Lung (tissue), 12 donors: ENCODE measurements around the gene KDM6A. TPM values are rescaled to one million over a fixed set of nuclear protein-coding genes. Genes with fewer than 3 reads are reported as not detected.

Experiments
- ATAC-seq: fragments of 200-7000 bp; cut with Tn5 transposase; one replicate; pipeline ENCODE4 v1.9.1; 2020; ENCODE audit warnings: moderate number of reproducible peaks; ENCODE audit not compliant: insufficient read depth, low FRiP score
- DNase-seq, 3 donors: peaks; one replicate each; pipeline ENCODE4 v3.0.0-alpha.2; 2013 to 2017
- H3K27ac ChIP-seq, 2 donors: one replicate each; pipeline ENCODE4 v1.5.1; 2013; ENCODE audit warnings: mild to moderate bottlenecking in 2 of 2, moderate library complexity in 2 of 2, control low read depth in 1 of 2, inconsistent platforms in 1 of 2, low read depth in 1 of 2, low read length in 1 of 2
- H3K27me3 ChIP-seq, 3 donors: one replicate each; pipeline ENCODE4 v1.5.1; 2013; ENCODE audit warnings: low read length in 2 of 3; ENCODE audit not compliant: control insufficient read depth in 3 of 3, insufficient read depth in 3 of 3
- H3K36me3 ChIP-seq, 4 donors: one replicate each; pipeline ENCODE4 v1.5.1; 2013; ENCODE audit warnings: low read length in 4 of 4, mild to moderate bottlenecking in 1 of 4, moderate library complexity in 1 of 4; ENCODE audit not compliant: control insufficient read depth in 4 of 4, insufficient read depth in 4 of 4
- H3K4me1 ChIP-seq, 5 donors: one replicate each; pipeline ENCODE4 v1.5.1; 2013; ENCODE audit warnings: low read length in 5 of 5, mild to moderate bottlenecking in 2 of 5, moderate library complexity in 1 of 5; ENCODE audit not compliant: control insufficient read depth in 5 of 5, insufficient read depth in 5 of 5
- H3K4me3 ChIP-seq: one replicate; pipeline ENCODE4 v1.5.1; 2013; ENCODE audit warnings: mild to moderate bottlenecking, control low read depth, moderate library complexity
- H3K9ac ChIP-seq, 2 donors: one replicate each; pipeline ENCODE4 v1.5.1; 2013; ENCODE audit warnings: low read length in 2 of 2, control low read depth in 1 of 2; ENCODE audit not compliant: insufficient read depth in 1 of 2
- H3K9me3 ChIP-seq, 4 donors: one replicate each; pipeline ENCODE4 v1.5.1; 2013; ENCODE audit warnings: low read length in 3 of 4, mild to moderate bottlenecking in 1 of 4, moderate library complexity in 1 of 4; ENCODE audit not compliant: control insufficient read depth in 4 of 4, insufficient read depth in 3 of 4
- CTCF ChIP-seq: IDR thresholded peaks from 2 replicates; pipeline ENCODE4 v1.5.1; 2012; ENCODE audit warnings: mild to moderate bottlenecking; ENCODE audit errors: control extremely low read depth, extremely low read depth
- WGBS, 2 donors: extraction: QIAGEN DNeasy Blood & Tissue Kit; methylation state at CpG; one replicate each; pipeline ENCODE4 v1.1.7; 2013; 5-methylcytosine and 5-hydroxymethylcytosine counted together
- polyA plus RNA-seq, 2 donors: library from polyadenylated mRNA; stranded (reverse); fragments of 200-250 nt; gene quantifications; one replicate each; pipeline ENCODE4 v1.2.1, GENCODE V29; 2013
- total RNA-seq, 2 donors: library from RNA; depleted of rRNA in 1 of 2; stranded (reverse); fragments of >200 nt in 1 of 2; gene quantifications; one replicate each; pipeline ENCODE4 v1.2.1, GENCODE V29; 2014 to 2021
- donor health status: control.
- donor health status: control.
- donor health status: Bipolar disorder and iron deficiency.
- donor health status: healthy.
- donor health status: DM: yes; HTN: yes; CAD: no.

Gene KDM6A
- total and polyA plus RNA-seq, 4 donors: 7.6 to 141 (median 23.5) TPM

- Histone ChIP-seq H3K27ac (no peak overlapping the region), H3K9ac (no peak overlapping the region), H3K27me3 (no peaks in the 10 kb centered on the region), H3K9me3 (peaks cover 0 to 14% (median 3%) of the 10 kb centered on the region in 4 donors), H3K4me3 (no peak overlapping the region), H3K4me1 (peaks cover 0 to 2% (median 0%) of the 10 kb centered on the region in 5 donors), H3K36me3 (peaks cover 0 to 25% (median 10%) of the 10 kb centered on the region in 4 donors)
- WGBS, 2 donors: 38 to 89% methylated on average over 2 of the region's 2 CpGs
- TF ChIP-seq CTCF: no peak
- ATAC-seq (no peak), DNase-seq (no peak)
Observed at GRCh38 chrX:44974451-44974850, 101.5 kb downstream of the KDM6A start.

- no peak for ATAC-seq
- Histone ChIP-seq H3K36me3 (peaks cover 0 to 25% (median 10%) of the 10 kb centered on the region in 4 donors), H3K4me1 (peaks cover 0 to 2% (median 0%) of the 10 kb centered on the region in 5 donors), H3K9ac (no peak overlapping the region), H3K27me3 (no peaks in the 10 kb centered on the region), H3K27ac (no peak overlapping the region), H3K4me3 (no peak overlapping the region), H3K9me3 (peaks cover 0 to 14% (median 3%) of the 10 kb centered on the region in 4 donors)
- TF ChIP-seq CTCF: no peak
- no peak for DNase-seq
Observed at GRCh38 chrX:44975666-44976263, 102.8 kb downstream of the KDM6A start.

GRCh38 chrX:44978976-44979375 is 106.0 kb downstream of the KDM6A start:
- ATAC-seq: no peak
- 92 to 97% methylated on average over 3 of the region's 3 CpGs for WGBS, 2 donors
- Histone ChIP-seq H3K4me1 (no peaks in the 10 kb centered on the region), H3K9me3 (peaks cover 0 to 10% (median 3%) of the 10 kb centered on the region in 4 donors), H3K27me3 (no peaks in the 10 kb centered on the region), H3K36me3 (peaks cover 0 to 25% (median 8%) of the 10 kb centered on the region in 4 donors), H3K27ac (no peak overlapping the region), H3K4me3 (no peak overlapping the region), H3K9ac (no peak overlapping the region)
- DNase-seq: no peak
- no peak for TF ChIP-seq CTCF

GRCh38 chrX:44980403-44980802 is 107.4 kb downstream of the KDM6A start:
- Histone ChIP-seq H3K27me3 (no peaks in the 10 kb centered on the region), H3K9ac (no peak overlapping the region), H3K36me3 (peaks cover 0 to 24% (median 8%) of the 10 kb centered on the region in 4 donors), H3K9me3 (peaks cover 0 to 10% (median 3%) of the 10 kb centered on the region in 4 donors), H3K4me1 (no peaks in the 10 kb centered on the region), H3K27ac (no peak overlapping the region), H3K4me3 (no peak overlapping the region)
- TF ChIP-seq CTCF: no peak
- DNase-seq (no peak), ATAC-seq (no peak)
- WGBS, 2 donors: 96 to 99% methylated on average over 6 of the region's 6 CpGs
